MM.1S (cell line): ENCODE data around the gene SLC35F1.

ENCODE experiments used
- DNase-seq: peaks from one replicate; pipeline ENCODE4 v3.0.0-alpha.2; 2015
- H2AFZ ChIP-seq: fragments of 300-600 bp; sonication (generic); 2 replicates; pipeline ENCODE4 v1.6.0; 2016; ENCODE audit warnings: antibody characterized with exemption, low read length
- H3F3A ChIP-seq: fragments of 300-600 bp; sonication (generic); 2 replicates; pipeline ENCODE4 v1.6.1; 2016; ENCODE audit warnings: mild to moderate bottlenecking, antibody characterized with exemption, low read length, moderate library complexity, mixed read lengths; ENCODE audit not compliant: insufficient read depth
- H3K27ac ChIP-seq: fragments of 300-600 bp; sonication (generic); 2 replicates; pipeline ENCODE4 v1.5.1; 2016; ENCODE audit warnings: mild to moderate bottlenecking, low read length
- H3K27me3 ChIP-seq: fragments of 300-600 bp; sonication (generic); replicated peaks from 2 replicates; pipeline ENCODE4 v1.6.0; 2016; ENCODE audit warnings: low read length; ENCODE audit not compliant: insufficient read depth
- H3K36me3 ChIP-seq: fragments of 300-600 bp; sonication (generic); replicated peaks from 2 replicates; pipeline ENCODE4 v1.6.1; 2016; ENCODE audit warnings: mild to moderate bottlenecking, low read length, mixed read lengths; ENCODE audit not compliant: insufficient read depth
- H3K4me1 ChIP-seq: fragments of 300-600 bp; sonication (generic); 2 replicates; pipeline ENCODE4 v1.6.1; 2016; ENCODE audit warnings: low read length, mixed read lengths
- H3K4me2 ChIP-seq: fragments of 300-600 bp; sonication (generic); 2 replicates; pipeline ENCODE4 v1.6.0; 2016; ENCODE audit warnings: low read depth, low read length
- H3K4me3 ChIP-seq: fragments of 300-600 bp; sonication (generic); 2 replicates; pipeline ENCODE4 v1.5.1; 2016; ENCODE audit warnings: low read length, mixed read lengths
- H3K79me2 ChIP-seq: fragments of 300-600 bp; sonication (generic); 2 replicates; pipeline ENCODE4 v1.6.1; 2016; ENCODE audit warnings: mixed run types, low read length, mixed read lengths
- H3K9ac ChIP-seq: fragments of 300-600 bp; sonication (generic); 2 replicates; pipeline ENCODE4 v1.6.1; 2016; ENCODE audit warnings: low read length, mixed read lengths
- H3K9me2 ChIP-seq: fragments of 300-600 bp; sonication (generic); replicated peaks from 2 replicates; pipeline ENCODE4 v1.6.1; 2016; ENCODE audit warnings: mild to moderate bottlenecking, low read length, mixed read lengths; ENCODE audit not compliant: insufficient read depth
- H3K9me3 ChIP-seq: fragments of 300-600 bp; sonication (generic); replicated peaks from 2 replicates; pipeline ENCODE4 v1.6.1; 2016; ENCODE audit warnings: mild to moderate bottlenecking, low read length, mixed read lengths; ENCODE audit not compliant: insufficient read depth
- H4K20me1 ChIP-seq: fragments of 300-600 bp; sonication (generic); 2 replicates; pipeline ENCODE4 v1.6.1; 2016; ENCODE audit warnings: mild to moderate bottlenecking, low read length, moderate library complexity, mixed read lengths; ENCODE audit not compliant: insufficient read depth
- CTCF ChIP-seq: fragments of 300-600 bp; sonication (generic); IDR thresholded peaks from 2 replicates; pipeline ENCODE4 v1.5.1; 2016; ENCODE audit warnings: antibody characterized with exemption, low read length, mixed read lengths
- EZH2 ChIP-seq: fragments of 300-600 bp; sonication (generic); optimal IDR thresholded peaks from 2 replicates; pipeline ENCODE3; 2017; ENCODE audit warnings: low read depth, mild to moderate bottlenecking, antibody characterized with exemption, low read length, mixed read lengths
- EZH2phosphoT487 ChIP-seq: fragments of 300-600 bp; sonication (generic); IDR thresholded peaks from 2 replicates; pipeline ENCODE4 v1.6.1; 2018; ENCODE audit warnings: antibody characterized with exemption, low read length

The SLC35F1 gene

DNA sequence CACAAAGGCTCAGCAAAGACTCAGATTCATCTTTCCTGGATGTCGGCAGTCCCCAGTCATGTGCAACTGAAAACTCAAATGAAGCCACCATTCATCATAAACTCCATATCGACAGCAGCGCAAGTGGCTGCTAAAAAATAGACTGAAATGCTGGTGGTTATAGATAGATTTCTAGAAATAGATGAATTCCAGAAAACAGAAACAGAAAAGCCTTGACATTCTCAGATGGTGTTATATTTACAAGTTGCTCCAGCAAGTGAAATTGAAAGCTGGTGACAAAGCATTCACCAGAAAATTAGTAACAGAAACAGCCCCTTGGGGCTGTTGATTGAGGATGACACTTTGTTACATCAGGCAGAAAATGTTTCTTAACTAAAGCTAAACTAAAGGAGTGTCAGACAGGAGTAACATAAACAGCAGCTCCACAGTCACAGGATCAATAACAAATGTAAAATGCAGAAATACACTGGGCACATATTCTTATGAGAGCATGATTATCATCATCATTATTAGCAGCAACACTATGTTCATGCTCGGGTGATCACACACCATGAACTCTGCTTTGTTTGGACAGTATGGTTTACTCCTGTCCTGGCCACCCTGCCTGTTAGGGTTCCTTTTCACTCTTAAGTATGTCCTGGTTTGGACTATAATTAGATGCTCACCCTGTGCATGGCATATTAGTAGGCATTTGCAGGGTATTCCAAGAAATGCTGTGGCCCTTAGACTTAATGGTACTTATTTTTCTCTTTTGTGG is 36.4 kb upstream of the SLC35F1 start:
- Histone ChIP-seq H3K36me3 (no peaks in the 10 kb centered on the region), H3K4me2 (peak overlapping the region; percentile 77), H3K9me3 (no peaks in the 10 kb centered on the region), H3K27ac (peak overlapping the region; percentile 74; the same call in 1 of the 2 replicates), H3K9ac (peak overlapping the region; percentile 38; the same call in 1 of the 2 replicates), H4K20me1 (no peaks in the 10 kb centered on the region), H3K79me2 (no peaks in the 10 kb centered on the region), H3K4me1 (peaks cover 18% of the 10 kb centered on the region), H3K4me3 (peak overlapping the region; percentile 56), H3F3A (peaks cover 17% of the 10 kb centered on the region), H2AFZ (peak overlapping the region; percentile 51), H3K27me3 (no peaks in the 10 kb centered on the region), H3K9me2 (no peaks in the 10 kb centered on the region)
- TF ChIP-seq EZH2phosphoT487 (no peak), EZH2 (no peak), CTCF (no peak)
- peak; percentile 64 for DNase-seq

- Histone ChIP-seq H2AFZ (no peak overlapping the region), H3K9me2 (no peaks in the 10 kb centered on the region), H3K9me3 (no peaks in the 10 kb centered on the region), H3K9ac (no peak overlapping the region), H3F3A (no peaks in the 10 kb centered on the region), H3K4me1 (no peaks in the 10 kb centered on the region), H4K20me1 (no peaks in the 10 kb centered on the region), H3K4me3 (no peak overlapping the region), H3K4me2 (no peak overlapping the region), H3K27me3 (no peaks in the 10 kb centered on the region), H3K36me3 (no peaks in the 10 kb centered on the region), H3K79me2 (no peaks in the 10 kb centered on the region), H3K27ac (no peak overlapping the region)
- TF ChIP-seq EZH2, result no peak
- no peak for TF ChIP-seq CTCF
- no peak for TF ChIP-seq EZH2phosphoT487
- no peak for DNase-seq
Observed at GRCh38 chr6:117880824-117881223, 26.2 kb upstream of the SLC35F1 start.

DNA sequence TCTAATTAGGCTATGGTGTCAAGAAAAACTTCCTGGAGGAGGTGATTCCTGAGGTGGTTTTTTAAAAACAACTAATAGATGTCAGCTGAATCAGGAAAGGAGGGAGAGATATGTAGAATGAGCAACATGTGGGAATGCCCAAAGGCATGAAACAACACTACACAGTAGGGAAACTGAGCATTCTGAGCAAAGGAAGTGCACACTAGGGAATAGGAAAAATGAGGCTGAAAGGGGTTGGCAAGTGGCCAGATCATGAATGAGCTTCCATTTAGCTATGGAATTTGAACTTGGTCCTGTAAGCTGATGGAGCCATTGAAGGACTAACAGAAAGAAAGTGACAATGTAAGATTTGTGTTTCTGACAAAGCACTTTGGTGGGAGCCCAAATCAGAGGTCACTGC is 16.9 kb upstream of the SLC35F1 start:
- Histone ChIP-seq H3K9me3 (no peaks in the 10 kb centered on the region), H2AFZ (no peak overlapping the region), H3F3A (no peaks in the 10 kb centered on the region), H3K4me3 (no peak overlapping the region), H3K79me2 (no peaks in the 10 kb centered on the region), H4K20me1 (no peaks in the 10 kb centered on the region), H3K27me3 (no peaks in the 10 kb centered on the region), H3K4me2 (no peak overlapping the region), H3K4me1 (no peaks in the 10 kb centered on the region), H3K9ac (no peak overlapping the region), H3K36me3 (no peaks in the 10 kb centered on the region), H3K27ac (no peak overlapping the region), H3K9me2 (no peaks in the 10 kb centered on the region)
- TF ChIP-seq EZH2phosphoT487 (no peak), CTCF (no peak), EZH2 (no peak)
- DNase-seq, result no peak
